ENCODE results near the gene PRR15L.

PRR15L gene

GRCh38 chr17:47962901-47963300 lies 5.2 kb upstream of the PRR15L start:
- DNase-seq = no peak

DNA sequence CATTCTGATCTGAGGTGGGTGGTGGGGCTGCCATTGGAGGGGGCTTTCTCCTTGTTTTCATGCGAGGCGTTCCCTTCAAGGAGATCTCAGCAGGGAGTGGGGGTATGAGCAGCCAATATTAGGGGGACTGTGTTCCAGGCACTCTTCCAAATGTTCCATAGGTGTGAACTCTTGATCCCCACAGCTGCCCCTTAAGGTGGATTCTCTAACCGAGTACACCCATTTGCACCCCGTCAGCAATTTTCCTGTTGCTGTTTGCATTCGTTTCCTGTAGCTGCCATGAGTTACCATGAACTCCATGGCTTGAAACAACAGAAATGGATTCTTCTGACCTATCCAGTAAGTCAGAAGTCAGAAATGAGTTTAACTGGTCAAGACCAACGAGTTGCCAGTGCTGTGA lies 3.7 kb upstream of the PRR15L start:
- no peak for DNase-seq

DNA sequence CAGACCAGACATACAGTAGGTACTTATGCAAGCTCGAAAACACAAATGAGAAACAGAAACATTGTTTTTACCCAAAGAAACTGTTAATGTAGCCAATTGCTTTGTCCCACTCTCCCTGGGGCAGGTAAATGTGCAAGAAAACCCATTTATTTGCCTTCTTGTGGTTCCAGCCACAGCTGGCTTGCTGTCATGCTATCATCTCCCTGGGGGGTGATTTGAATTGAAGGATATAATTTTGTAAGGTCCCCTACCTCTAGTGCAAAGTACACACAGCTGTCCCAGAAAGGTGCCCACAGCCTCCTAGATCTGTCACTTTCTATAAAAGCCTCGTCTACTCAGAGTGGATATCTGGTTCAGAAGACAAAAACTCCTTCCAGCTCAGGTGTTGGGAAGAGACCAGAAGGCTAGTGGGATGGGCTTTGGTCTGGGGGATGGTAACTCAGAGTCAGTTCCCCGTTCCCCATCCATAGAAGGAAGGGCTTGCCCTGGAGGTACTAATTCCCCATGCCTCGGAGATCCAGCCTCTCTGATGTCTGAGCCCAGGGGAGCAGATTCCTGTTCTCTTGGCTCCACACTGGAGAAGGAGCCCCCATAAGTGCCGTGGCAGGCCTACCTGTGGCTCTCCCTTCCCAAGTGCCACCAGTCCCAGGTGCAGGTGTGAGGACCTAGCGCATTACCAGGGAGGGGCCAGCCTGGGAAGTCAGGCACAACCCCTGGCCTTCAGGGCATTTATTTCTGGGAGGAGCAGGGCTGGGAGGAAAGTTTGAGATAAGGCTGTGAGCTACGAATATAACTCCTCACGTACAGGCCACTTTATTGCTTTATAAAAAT lies 2.4 kb upstream of the PRR15L start:
- no peak for DNase-seq

GRCh38 chr17:47956791-47957590 lies 692 bp downstream of the PRR15L start:
- DNase-seq = no peak

- no peak for DNase-seq
Observed at GRCh38 chr17:47955497-47956461, 1.9 kb downstream of the PRR15L start.

- no peak for DNase-seq
Observed at GRCh38 chr17:47953909-47954308, 3.8 kb downstream of the PRR15L start.

- no peak for DNase-seq
Observed at GRCh38 chr17:47952171-47953021, 5.3 kb downstream of the PRR15L start.

DNA sequence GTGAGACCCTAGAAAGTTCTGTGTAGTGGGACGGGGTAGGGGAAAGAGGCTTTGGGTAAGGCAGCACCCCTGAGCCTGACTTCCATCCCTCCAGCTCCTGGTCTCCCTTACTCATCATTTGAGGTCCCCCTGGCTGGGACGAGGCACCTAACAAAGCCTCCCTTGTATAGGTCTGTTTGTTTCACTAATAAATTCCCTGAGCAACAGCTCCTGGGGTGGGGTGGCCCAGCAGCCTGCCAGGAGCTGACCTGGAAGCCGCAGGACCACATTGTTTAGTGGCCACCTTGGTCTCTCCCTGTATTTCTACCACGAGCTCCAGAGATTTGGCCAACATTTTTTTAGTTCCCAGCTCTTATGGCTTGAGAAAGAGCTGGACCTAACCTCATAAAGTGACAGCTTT lies 7.2 kb downstream of the PRR15L start:
- no peak for DNase-seq

DNA sequence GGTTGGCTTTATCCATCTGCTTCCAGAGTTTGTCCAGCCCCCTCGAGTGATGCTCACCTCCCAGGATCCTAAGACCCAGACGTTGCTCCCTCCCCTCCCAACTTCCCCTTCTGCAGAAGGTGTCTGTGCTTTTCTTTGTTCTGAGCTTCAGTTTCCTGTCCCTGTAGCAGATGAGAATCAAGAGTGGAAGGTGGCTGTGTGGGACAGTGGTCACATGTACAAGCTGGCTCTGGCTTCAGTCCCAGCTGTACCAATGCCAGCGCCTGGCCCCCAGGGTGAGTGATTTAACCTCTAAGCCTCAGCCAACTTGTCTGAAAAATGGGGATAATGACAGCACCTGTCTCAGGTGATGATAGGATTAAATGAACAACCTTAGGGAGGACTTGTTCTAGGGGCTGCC lies 7.7 kb downstream of the PRR15L start:
- peak in 1 of 51 donors; percentile 10 for DNase-seq

DNA sequence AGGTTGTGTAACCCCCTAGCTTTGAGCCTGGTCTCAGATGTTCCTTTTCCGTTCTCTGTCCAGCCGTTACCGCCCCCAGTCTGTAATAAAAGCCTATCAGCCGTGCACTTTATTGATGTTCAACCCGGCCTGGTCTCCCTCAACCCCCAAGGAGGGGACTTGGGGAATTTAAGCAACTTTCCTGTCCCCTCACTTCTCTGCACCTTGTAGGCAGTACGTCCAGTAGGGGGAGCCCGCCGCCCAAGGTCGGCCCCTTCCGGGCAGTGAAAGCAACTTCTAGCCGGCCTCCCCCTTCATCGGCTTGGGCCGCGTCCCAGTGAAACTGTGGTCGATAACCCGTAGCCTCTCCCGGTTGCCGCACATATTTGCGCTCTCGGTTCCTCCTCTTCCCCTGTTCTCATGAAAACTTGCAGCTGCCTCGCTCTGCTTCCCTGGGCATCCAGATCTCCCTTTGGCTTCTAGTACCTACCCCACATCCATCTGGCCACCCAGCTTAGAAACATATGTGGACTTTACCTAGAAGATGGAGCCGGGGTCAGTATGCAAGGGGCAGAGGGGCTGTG lies 8.4 kb downstream of the PRR15L start:
- DNase-seq = peak; percentile 18 to 88 (median 70)

- no peak for DNase-seq
Observed at GRCh38 chr17:47948706-47949196, 8.9 kb downstream of the PRR15L start.

- DNase-seq = peak in 31 of 51 donors; percentile 5 to 64 (median 31)
Observed at GRCh38 chr17:47946929-47947397, 10.7 kb downstream of the PRR15L start.

DNA sequence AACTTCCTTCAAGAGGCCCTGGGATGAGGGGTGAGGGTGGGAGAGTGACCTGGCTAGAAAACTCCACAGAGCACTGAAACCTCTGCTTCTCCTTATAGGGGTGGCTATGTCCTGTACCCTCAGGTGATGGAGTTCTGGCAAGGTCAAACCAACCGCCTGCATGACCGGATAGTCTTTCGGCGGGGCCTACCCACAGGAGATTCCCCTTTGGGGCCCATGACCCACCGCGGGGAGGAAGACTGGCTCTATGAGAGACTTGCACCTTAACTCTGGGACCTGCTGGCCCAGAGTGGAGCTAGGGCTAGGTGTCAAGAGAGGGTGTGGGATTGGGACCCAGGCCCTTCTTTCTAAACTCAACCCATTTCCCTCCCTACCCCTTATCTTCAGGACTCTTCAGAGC lies 11.2 kb downstream of the PRR15L start:
- DNase-seq = no peak

DNA sequence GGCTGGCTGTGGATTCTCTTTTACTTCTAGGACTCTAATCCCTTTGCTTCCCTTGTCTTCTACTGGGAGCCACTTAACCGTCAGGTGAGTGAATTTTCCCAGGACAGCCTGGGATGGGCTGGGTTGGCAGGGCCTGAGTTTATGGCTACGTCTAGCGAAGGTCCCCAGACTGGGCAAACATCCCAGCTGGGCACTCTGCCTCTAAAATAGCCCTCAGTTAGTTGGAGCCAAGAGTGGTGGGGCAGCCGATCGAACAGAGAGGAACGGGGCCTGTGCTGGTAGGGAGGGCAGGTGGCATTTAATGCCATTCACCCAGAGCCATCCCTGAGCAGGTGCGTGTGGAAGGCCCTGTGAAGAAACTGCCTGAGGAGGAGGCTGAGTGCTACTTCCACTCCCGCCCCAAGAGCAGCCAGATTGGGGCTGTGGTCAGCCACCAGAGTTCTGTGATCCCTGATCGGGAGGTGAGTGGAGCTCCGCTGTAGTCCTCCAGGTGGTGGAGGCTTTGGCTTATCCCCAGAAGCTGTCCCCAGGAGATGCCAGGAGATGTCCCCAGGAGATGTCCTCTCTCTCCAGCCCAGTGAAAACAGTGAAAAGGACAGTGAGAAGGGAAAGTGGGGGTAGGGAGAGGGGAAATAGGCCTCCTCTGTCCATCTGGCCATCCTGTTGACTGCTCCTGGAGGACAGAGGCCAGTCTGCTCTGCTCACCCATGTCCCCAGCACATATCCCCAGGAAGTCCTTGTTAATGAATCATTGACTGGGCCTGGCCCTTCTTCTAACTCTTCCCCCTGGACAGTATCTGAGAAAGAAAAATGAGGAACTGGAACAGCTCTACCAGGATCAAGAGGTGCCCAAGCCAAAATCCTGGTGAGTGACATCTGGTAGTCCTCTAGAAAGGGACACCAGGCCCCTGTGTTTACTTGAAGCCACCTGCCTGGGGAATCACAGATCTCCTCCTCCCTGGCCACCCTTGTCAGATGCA lies 11.9 kb downstream of the PRR15L start:
- peak in 25 of 51 donors; percentile 5 to 51 (median 25) for DNase-seq

- peak in 7 of 51 donors; percentile 20 to 40 (median 33) for DNase-seq
Observed at GRCh38 chr17:47945080-47945479, 12.6 kb downstream of the PRR15L start.

DNA sequence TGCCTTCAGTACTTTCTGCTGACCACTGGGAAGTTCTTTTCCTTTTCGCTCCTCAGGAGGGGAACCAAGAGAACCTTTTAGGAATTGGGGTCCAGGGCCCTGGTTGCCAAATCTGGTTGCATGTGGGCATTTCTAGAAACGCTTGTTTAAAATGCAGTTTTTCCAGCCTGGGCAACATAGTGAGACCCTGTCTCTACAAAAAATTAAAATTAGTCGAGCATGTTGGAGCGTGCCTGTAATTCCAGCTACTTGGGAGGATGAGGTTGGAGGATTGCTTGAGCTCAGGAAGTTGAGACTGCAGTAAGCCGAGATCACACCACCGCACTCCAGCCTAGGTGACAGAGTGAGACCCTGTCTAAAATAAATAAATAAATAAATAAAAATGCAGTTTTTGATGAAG lies 15.1 kb downstream of the PRR15L start:
- no peak for DNase-seq

- no peak for DNase-seq
Observed at GRCh38 chr17:47942096-47942510, 15.6 kb downstream of the PRR15L start.

All from hypothalamus (tissue), 51 donors.